Stimulated activated CD4-positive, alpha-beta T cell treated with anti-CD3 and anti-CD28 coated beads, Interleukin-2, amount 100 ng/mL, for 4 hours (primary cell): ENCODE data around the gene INPP4B.
"Not testable (repeated sequence)": the region's sequence is repeated elsewhere in the genome, so short reads cannot be mapped to it uniquely, and the experiment has no call there.

Source experiments
- DNase-seq: peaks from one replicate; pipeline ENCODE4 v3.0.0-alpha.2; 2020; ENCODE audit warnings: low read depth

INPP4B gene

DNA sequence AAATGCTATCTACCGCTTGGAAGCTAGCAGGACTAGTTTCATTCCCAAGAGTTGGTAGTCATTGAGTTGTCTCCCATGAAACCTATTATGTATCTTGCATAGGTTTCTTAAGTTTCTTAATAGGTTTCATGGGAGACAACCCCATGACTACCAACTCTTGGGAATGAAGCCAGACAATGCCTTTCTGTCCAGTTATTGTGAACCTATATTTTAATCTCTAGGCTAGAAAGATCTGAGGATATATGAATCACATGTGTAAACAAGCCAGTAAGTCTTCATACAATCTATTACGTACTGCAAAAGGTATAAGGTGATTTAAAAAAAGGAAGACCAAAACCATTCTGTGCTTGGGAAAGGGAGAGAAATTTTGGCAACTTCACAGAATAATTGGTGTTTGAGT lies 162.6 kb downstream of the INPP4B start:
- DNase-seq, result no peak

- no peak for DNase-seq
Measured at GRCh38 chr4:142671516-142671915, 174.6 kb downstream of the INPP4B start.

- DNase-seq, result no peak
Measured at GRCh38 chr4:142663828-142664227, 182.3 kb downstream of the INPP4B start.

DNA sequence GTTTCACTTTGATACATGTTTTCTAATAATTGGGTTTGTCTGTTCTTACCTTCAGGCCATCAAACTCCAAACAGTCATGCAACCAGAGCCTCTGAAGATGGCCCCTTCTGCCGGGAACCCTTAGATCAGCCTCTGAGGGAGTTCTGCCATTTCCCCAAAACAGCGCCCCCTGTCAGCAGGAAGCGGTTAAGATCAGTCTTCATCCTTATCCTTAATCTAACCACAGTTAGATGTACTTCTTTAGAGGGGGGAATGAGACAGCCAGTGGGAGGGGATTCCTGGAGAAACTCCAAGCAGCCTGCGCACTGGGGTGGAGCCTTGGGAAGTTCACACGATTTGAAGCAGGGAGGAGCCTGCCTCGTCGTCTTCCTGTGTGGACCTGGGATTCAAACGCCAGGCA lies 185.4 kb downstream of the INPP4B start:
- no peak for DNase-seq

DNA sequence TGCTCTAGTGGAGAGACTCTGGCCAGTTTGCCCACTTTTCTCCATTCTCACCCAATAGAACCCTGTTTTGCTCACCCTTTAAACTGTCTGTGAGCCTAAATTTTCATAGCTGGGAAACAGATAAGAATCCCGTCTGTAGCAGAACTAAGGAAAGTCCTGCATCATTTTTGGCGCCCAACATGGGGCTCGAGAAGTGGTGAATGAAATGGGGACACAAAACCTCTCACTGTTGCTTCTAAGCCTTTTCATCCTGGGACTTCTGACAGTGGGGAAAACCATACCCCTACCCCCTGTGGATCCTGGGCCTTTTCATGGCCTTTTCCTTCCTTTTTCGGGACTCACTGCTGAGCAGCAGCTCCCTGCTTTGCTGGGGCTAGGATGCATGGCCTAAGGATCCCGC lies 189.9 kb downstream of the INPP4B start:
- DNase-seq, result no peak

- DNase-seq, result no peak
Measured at GRCh38 chr4:142648378-142648777, 197.7 kb downstream of the INPP4B start.

DNA sequence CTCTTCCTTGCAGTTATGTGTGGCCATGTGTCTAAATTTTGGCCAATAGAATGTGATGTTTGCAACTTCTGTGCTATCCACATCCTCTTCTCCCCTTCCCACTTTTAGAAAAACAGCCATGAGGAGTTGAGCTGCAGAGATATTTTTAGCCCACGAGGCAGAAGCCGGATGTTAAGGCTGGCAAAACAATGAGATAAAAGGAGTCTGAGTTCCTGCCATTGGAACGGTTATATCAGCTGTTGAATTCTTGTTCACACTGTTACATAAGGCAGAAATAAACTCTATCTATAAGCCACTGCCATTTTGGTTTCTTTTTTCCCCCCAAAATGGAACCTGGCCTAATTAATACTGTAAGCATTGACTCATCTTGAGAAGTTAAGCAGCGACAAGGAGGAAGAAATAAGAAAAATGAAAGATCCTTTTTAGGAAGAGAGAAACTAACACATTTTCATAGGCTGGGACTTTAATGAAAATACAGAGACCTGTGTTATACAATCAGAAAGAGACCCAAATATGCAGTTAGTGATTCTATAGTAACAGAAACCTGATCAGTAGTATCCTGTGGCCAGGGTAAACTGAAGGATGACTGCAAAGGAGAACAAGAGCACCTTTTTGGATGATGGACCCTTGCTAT lies 200.5 kb downstream of the INPP4B start:
- no peak for DNase-seq

GRCh38 chr4:142644628-142645027 lies 201.5 kb downstream of the INPP4B start:
- DNase-seq, result not testable (repeated sequence)

DNA sequence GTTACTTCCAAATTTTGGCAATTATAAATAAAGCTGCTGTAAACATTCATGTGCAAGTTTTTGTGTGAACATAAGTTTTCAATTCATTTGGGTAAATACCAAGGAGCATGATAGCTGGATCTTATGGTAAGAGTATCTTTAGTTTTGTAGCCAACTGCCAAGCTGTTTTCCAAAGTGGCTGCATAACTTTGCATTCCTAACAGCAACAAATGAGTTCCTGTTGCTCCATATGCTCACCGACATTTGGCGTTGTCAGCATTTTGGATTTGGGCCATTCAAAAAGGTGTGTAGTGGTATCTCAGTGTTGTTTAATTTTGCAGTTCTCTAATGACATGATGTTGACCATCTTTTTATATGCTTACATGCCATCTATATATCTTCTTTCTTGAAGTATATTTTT lies 208.5 kb downstream of the INPP4B start:
- DNase-seq, result no peak

DNA sequence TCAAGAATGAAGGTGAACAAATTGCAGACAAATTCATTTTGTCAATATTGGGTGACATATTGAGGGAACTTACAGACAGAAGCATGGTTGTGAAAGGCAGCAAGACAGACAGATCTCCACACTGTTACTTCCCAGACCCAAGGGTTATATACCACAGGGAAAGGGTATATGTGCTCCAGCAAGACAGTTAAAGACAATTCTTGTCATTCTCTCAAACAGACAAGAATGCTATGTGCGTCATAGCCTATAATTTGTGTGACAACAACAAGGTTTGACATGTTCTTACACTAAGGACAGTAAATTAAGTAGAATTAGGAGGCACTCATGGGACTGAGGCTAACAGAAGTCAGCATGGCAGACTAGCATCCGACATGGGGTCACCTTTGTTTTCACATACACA lies 214.3 kb downstream of the INPP4B start:
- no peak for DNase-seq

- DNase-seq, result no peak
Measured at GRCh38 chr4:142615324-142615665, 230.8 kb downstream of the INPP4B start.

GRCh38 chr4:142614621-142615323 lies 231.3 kb downstream of the INPP4B start:
- no peak for DNase-seq

DNA sequence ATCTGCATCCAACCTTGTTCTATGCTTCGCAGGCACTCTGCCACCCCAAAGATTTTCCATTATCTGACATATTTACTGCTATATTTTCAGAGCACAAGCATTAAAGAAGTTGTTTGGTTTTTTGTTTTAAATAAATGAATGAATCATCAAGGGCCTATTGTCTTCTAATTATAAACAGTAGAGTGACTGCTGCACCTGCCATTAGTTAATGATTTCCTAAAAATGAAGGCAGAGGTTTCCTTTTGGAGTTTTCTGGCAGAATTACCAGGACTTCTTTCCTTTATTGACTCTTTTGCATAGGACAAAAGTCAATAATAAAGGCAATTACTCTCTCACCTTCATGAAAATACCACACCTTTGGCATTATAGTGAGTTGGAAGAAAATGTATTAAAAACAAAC lies 238.1 kb downstream of the INPP4B start:
- no peak for DNase-seq

DNA sequence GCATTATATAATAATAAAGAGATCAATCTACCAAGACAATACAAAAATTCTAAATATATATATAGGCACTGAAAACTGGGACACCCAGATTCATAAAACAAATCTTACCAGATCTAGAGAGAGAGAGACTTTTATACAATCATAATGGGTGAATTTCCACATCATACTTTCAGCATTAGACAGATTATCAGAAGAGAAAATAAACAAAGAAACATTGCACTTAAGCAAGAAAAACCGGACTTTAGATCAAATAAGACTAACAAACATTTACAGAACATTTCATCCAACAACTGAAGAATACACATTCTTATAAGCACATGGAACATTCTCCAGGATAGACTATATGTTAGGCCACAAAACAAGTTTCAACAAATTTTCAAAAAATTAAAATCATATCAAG lies 245.1 kb downstream of the INPP4B start:
- no peak for DNase-seq

GRCh38 chr4:142598132-142598531 lies 248.0 kb downstream of the INPP4B start:
- DNase-seq, result no peak

- DNase-seq, result no peak
Measured at GRCh38 chr4:142596595-142596994, 249.5 kb downstream of the INPP4B start.

DNA sequence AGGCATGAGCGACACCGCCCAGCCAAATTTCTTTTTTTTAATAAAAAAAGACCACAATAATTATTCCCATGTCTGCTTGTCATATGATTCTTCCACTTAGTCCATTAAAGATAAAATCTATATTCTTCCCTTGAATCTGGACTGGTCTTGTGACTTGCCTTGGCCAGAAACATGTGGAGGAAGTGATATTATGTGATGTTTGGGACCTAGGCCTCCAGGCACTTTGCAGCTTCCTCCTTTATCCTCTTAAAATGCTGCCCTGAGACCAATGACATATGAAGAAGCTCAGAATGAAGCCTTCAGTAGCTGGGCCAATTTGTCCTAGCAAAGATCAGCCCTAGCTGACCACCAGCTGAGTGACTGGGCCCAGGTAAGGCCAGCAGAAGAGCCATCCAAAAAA lies 250.0 kb downstream of the INPP4B start:
- no peak for DNase-seq

DNA sequence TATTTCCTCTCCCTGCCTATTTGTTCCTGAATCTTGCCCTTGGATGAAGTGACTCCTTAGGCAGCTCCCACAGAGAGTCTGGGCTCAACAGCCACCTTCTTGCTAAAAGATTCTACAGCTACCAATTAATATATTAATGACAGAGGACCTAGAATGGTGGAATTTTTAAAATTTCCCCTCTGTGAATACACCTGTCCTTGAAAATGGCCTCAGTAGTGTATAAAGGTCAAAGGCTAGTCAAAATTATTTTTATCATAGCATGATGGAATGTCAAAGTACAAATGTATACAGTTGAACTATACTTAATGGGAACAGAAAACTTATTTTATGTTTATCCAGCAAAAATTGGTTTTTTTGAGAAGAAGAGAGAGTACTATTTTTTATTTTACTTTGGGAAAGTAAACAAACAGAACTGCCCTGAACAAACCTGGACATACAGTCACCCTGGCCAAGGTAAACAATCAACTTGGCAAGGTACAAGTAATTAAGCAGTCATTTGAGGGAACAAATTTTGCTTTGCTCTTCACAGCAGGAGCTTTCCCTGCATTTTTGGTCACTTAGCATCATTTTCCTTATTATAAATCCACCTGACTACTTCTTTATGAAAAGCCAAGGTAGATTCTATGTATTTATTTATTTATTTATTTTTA lies 250.8 kb downstream of the INPP4B start:
- DNase-seq, result no peak

GRCh38 chr4:142585411-142585810 lies 260.7 kb downstream of the INPP4B start:
- no peak for DNase-seq

- DNase-seq, result no peak
Measured at GRCh38 chr4:142583708-142584107, 262.4 kb downstream of the INPP4B start.

DNA sequence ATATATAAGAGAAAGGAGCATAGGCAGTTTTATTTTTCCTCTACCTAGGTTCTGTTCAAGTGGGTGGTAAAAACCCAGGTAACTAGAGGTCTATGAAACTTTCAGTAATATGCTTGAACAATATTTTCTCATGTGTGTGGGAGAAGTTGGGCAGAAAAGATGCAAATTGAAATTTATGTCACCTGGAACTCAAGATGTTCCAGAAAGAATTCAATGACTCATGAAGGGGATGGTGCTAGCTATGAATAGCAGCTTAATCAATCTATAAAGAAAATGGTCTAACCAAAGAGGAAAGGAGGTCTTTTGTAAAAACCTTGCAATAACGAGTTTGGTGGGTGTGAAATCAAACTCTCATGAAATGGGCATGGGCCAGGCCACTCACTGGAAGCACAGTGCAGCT lies 263.8 kb downstream of the INPP4B start:
- DNase-seq, result no peak

DNA sequence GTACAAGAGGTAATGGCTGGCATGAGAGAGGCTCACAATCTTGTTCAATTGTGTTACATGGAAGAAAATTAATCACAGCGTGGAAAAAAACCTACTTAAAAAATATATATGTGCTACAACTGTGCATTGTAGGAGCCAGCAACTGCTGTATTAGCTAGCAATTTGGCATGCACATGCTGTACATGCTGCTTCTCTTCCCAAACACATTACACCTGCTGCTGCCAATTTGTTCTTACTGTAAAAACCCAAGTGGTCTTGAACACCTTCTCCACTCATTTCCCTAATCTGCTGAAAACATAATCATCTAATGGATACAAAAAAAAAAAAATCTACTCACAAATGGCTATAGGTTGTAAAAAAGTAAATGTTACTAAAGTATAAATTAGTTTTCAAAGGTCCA lies 264.2 kb downstream of the INPP4B start:
- no peak for DNase-seq

DNA sequence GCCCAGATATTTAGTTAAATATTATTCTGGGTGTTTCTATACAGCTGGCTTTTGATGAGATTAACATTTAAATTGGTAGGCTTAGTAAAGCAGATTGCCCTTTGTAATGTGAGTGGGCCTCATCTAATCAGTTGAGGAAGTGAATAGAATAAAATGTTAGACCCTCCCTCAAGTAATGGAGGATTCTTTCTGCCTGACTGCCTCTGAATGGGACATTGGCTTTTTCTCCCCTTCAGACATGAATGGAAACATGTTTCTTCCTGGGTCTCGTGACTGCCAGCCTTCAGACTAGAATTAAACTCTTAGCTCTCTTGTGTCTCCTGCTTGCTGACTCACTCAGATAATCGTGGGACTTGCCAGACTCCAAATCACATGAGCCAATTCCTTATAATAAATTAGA lies 266.7 kb downstream of the INPP4B start:
- no peak for DNase-seq

DNA sequence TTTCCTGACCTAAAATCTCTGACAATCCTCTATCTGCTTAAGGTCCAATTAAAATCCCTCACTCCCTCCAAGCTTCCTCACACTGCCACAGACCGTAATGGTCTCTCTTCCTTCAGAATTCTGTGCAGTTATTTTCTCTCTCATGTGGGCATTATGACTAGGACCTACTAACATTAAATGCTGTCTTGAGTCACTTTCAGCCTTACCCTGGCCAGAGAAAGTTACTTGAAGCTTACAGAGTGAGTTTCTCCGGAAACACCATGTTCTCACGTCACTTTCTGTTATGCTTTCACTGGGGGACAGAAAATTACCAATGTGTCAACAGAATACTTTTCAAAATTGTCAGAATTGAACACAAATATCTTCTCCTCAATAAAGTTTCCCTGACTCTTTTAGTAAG lies 271.8 kb downstream of the INPP4B start:
- no peak for DNase-seq
